Tibial nerve (tissue), 4 donors: Measurements from ENCODE around the gene GRB2.

Experiments
- EP300 ChIP-seq, 2 donors: sonication (generic); formaldehyde crosslinking; IDR thresholded peaks; one replicate each; pipeline ENCODE4 v1.6.1; 2017; ENCODE audit warnings: antibody characterized with exemption in 2 of 2, mild to moderate bottlenecking in 1 of 2
- POLR2A ChIP-seq, 2 donors: fragments of 450-650 bp; IDR thresholded peaks; one replicate each; pipeline ENCODE4 v1.6.1; 2017; ENCODE audit warnings: antibody characterized with exemption in 2 of 2, mild to moderate bottlenecking in 2 of 2, moderate library complexity in 2 of 2
- TF ChIP-seq, protein P1 (sequence below), 5 experiments: fragments of 200-600 bp in 3 of 5; fragments of 450-650 bp in 2 of 5; sonication (generic) in 3 of 5; IDR thresholded peaks; one replicate each; pipeline ENCODE4 v1.5.1; 2016 to 2019; ENCODE audit warnings: antibody characterized with exemption in 5 of 5, mild to moderate bottlenecking in 3 of 5, moderate library complexity in 2 of 5

DNA sequence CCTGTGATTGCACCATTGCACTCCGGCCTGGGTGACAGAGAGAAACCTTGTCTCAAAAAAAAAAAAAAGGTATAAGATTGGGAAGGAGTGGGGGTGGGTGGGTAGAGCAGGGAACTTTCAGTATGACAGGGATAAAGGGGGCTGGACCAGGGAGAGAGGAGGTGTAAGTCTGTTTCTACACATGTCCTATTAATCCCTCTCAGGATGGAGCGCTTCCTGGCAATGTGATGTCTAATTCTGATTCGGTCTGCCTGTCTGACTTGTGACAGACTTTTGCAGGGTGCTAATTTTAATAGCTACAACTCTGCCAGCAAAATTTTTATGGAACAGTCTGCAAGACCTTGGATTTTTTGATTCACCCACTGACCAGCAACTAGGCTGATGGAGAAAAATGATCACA lies 62.5 kb downstream of the GRB2 start:
- TF ChIP-seq, protein P1, sequence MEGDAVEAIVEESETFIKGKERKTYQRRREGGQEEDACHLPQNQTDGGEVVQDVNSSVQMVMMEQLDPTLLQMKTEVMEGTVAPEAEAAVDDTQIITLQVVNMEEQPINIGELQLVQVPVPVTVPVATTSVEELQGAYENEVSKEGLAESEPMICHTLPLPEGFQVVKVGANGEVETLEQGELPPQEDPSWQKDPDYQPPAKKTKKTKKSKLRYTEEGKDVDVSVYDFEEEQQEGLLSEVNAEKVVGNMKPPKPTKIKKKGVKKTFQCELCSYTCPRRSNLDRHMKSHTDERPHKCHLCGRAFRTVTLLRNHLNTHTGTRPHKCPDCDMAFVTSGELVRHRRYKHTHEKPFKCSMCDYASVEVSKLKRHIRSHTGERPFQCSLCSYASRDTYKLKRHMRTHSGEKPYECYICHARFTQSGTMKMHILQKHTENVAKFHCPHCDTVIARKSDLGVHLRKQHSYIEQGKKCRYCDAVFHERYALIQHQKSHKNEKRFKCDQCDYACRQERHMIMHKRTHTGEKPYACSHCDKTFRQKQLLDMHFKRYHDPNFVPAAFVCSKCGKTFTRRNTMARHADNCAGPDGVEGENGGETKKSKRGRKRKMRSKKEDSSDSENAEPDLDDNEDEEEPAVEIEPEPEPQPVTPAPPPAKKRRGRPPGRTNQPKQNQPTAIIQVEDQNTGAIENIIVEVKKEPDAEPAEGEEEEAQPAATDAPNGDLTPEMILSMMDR (IDR thresholded peaks at IDR 0.05): no peak
- TF ChIP-seq EP300 (IDR thresholded peaks at IDR 0.05) (no peak), POLR2A (IDR thresholded peaks at IDR 0.05) (no peak)
